HUES6 (cell line): ENCODE measurements around the gene UBE2L3.

Source experiments
- H3K27ac ChIP-seq: 2 replicates; pipeline ENCODE4 v1.7.0; 2013; ENCODE audit warnings: low read depth, mild to moderate bottlenecking, low read length, inconsistent platforms
- H3K27me3 ChIP-seq: 2 replicates; pipeline ENCODE4 v1.6.1; 2013; ENCODE audit warnings: low read length; ENCODE audit not compliant: control insufficient read depth, insufficient read depth
- H3K36me3 ChIP-seq: 2 replicates; pipeline ENCODE4 v1.6.1; 2013; ENCODE audit warnings: low read length; ENCODE audit not compliant: control insufficient read depth, insufficient read depth
- H3K4me1 ChIP-seq: 2 replicates; pipeline ENCODE4 v1.6.1; 2013; ENCODE audit warnings: low read length; ENCODE audit not compliant: control insufficient read depth, insufficient read depth
- H3K4me3 ChIP-seq: 2 replicates; pipeline ENCODE4 v1.5.1; 2013; ENCODE audit warnings: low read depth, low read length
- H3K9ac ChIP-seq: one replicate; pipeline ENCODE4 v1.6.1; 2013; ENCODE audit warnings: mild to moderate bottlenecking, low read length
- H3K9me3 ChIP-seq: 2 replicates; pipeline ENCODE4 v1.6.1; 2013; ENCODE audit warnings: low read depth, low read length; ENCODE audit not compliant: control insufficient read depth, insufficient read depth

Gene UBE2L3

GRCh38 chr22:21623648-21623970 lies 56.1 kb downstream of the UBE2L3 start:
- H3K27ac ChIP-seq: no peak overlapping the region
- H3K36me3 ChIP-seq: peaks cover 42% of the 10 kb centered on the region
- no peak overlapping the region for H3K9ac ChIP-seq

GRCh38 chr22:21624120-21624879 lies 56.8 kb downstream of the UBE2L3 start:
- no peaks in the 10 kb centered on the region for H3K27me3 ChIP-seq
- H3K9me3 ChIP-seq: no peaks in the 10 kb centered on the region
- peaks cover 4% of the 10 kb centered on the region; the same call in 1 of the 2 replicates for H3K4me1 ChIP-seq
- peaks cover 37% of the 10 kb centered on the region for H3K36me3 ChIP-seq
- no peak overlapping the region for H3K4me3 ChIP-seq
- H3K27ac ChIP-seq: no peak overlapping the region
- H3K9ac ChIP-seq: no peak overlapping the region

More at GRCh38 chr22:21623648-21623970, 56.1 kb downstream of the UBE2L3 start:
- Histone ChIP-seq H3K4me3 (no peak overlapping the region), H3K4me1 (no peaks in the 10 kb centered on the region; the same call in 1 of the 2 replicates), H3K27me3 (no peaks in the 10 kb centered on the region), H3K9me3 (no peaks in the 10 kb centered on the region)

- Histone ChIP-seq H3K27me3 (no peaks in the 10 kb centered on the region), H3K27ac (no peak overlapping the region), H3K4me3 (no peak overlapping the region), H3K9ac (no peak overlapping the region), H3K4me1 (peaks cover 4% of the 10 kb centered on the region; the same call in 1 of the 2 replicates), H3K36me3 (peaks cover 35% of the 10 kb centered on the region), H3K9me3 (no peaks in the 10 kb centered on the region)
Observed at GRCh38 chr22:21624880-21625791, 57.6 kb downstream of the UBE2L3 start.

- H3K4me1 ChIP-seq: peaks cover 4% of the 10 kb centered on the region; the same call in 1 of the 2 replicates
- H3K27ac ChIP-seq: no peak overlapping the region
- H3K9ac ChIP-seq: no peak overlapping the region
- H3K36me3 ChIP-seq: peaks cover 27% of the 10 kb centered on the region
- no peaks in the 10 kb centered on the region for H3K9me3 ChIP-seq
- H3K27me3 ChIP-seq: no peaks in the 10 kb centered on the region
- no peak overlapping the region for H3K4me3 ChIP-seq
Observed at GRCh38 chr22:21626073-21626734, 58.7 kb downstream of the UBE2L3 start.

GRCh38 chr22:21626735-21627469 lies 59.4 kb downstream of the UBE2L3 start:
- no peaks in the 10 kb centered on the region for H3K27me3 ChIP-seq
- peaks cover 25% of the 10 kb centered on the region for H3K36me3 ChIP-seq
- peaks cover 4% of the 10 kb centered on the region; the same call in 1 of the 2 replicates for H3K4me1 ChIP-seq
- H3K27ac ChIP-seq: no peak overlapping the region
- no peak overlapping the region for H3K4me3 ChIP-seq
- H3K9me3 ChIP-seq: no peaks in the 10 kb centered on the region
- H3K9ac ChIP-seq: no peak overlapping the region

GRCh38 chr22:21628386-21629254 lies 61.1 kb downstream of the UBE2L3 start:
- peak overlapping the region; percentile 91 for H3K9ac ChIP-seq
- H3K4me1 ChIP-seq: peaks cover 4% of the 10 kb centered on the region; the same call in 1 of the 2 replicates
- peaks cover 10% of the 10 kb centered on the region for H3K36me3 ChIP-seq
- H3K27me3 ChIP-seq: no peaks in the 10 kb centered on the region
- no peaks in the 10 kb centered on the region for H3K9me3 ChIP-seq
- H3K4me3 ChIP-seq: peak overlapping the region; percentile 95
- H3K27ac ChIP-seq: no peak overlapping the region; the same call in 1 of the 2 replicates

GRCh38 chr22:21629255-21630149 lies 62.0 kb downstream of the UBE2L3 start, which contains the start of gene YDJC:
Gene YDJC (minus strand): TSS chr22:21630022. CDS start chr22:21630014, 8 bp downstream.
- peak within 1 kb of the TSS; percentile 91 for H3K9ac ChIP-seq
- H3K27me3 ChIP-seq: no peaks in the 10 kb centered on the region
- peaks cover 4% of the 10 kb centered on the region; the same call in 1 of the 2 replicates for H3K4me1 ChIP-seq
- no peaks in the 10 kb centered on the region for H3K9me3 ChIP-seq
- H3K27ac ChIP-seq: peak within 1 kb of the TSS; percentile 84; the same call in 1 of the 2 replicates
- peak within 1 kb of the TSS; percentile 95 for H3K4me3 ChIP-seq
- peaks cover 10% of the 10 kb centered on the region for H3K36me3 ChIP-seq

GRCh38 chr22:21631025-21631424 lies 63.5 kb downstream of the UBE2L3 start:
- peaks cover 3% of the 10 kb centered on the region; the same call in 1 of the 2 replicates for H3K27me3 ChIP-seq
- H3K27ac ChIP-seq: no peak overlapping the region
- H3K4me1 ChIP-seq: peaks cover 4% of the 10 kb centered on the region; the same call in 1 of the 2 replicates
- no peaks in the 10 kb centered on the region for H3K9me3 ChIP-seq
- H3K4me3 ChIP-seq: no peak overlapping the region
- no peak overlapping the region for H3K9ac ChIP-seq
- peaks cover 10% of the 10 kb centered on the region for H3K36me3 ChIP-seq
